ENCODE data around the gene SLC2A1. TPM values are rescaled to one million over a fixed set of nuclear protein-coding genes. Genes with fewer than 3 reads are reported as not detected.
"Not testable (repeated sequence)": the region's sequence is repeated elsewhere in the genome, so short reads cannot be mapped to it uniquely, and the experiment has no call there.

Gene SLC2A1
- polyA plus RNA-seq, 4 donors = 36.1 to 55.3 (median 40.9) TPM

DNA sequence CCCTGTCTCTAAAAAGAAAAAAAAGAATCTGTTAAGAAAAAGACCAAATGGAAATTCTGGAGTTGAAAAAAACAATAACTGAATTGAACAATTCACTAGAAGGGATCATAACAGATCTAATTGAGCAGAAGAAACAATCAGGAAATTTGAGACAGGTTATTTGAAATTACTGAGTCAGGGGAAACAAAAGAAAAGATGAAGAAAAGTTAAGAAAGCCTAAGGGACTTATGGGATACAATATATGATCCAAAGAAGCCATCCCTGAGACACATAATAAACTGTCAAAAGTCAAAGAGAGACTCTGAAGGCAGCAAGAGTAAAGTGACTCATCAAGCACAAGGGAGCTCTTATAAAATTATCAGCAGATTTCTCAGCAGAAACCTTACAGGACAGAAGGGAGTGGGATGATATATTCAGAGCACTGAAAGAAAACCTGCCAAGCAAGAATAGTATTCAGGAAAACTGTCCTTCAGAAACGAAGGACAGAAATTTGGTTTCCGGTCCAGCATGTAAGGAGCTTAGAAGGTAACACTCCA lies 44.5 kb downstream of the SLC2A1 start:
- no peak for DNase-seq (ENCODE audit: low read depth in 4 of 4, low spot score in 3 of 4)

DNA sequence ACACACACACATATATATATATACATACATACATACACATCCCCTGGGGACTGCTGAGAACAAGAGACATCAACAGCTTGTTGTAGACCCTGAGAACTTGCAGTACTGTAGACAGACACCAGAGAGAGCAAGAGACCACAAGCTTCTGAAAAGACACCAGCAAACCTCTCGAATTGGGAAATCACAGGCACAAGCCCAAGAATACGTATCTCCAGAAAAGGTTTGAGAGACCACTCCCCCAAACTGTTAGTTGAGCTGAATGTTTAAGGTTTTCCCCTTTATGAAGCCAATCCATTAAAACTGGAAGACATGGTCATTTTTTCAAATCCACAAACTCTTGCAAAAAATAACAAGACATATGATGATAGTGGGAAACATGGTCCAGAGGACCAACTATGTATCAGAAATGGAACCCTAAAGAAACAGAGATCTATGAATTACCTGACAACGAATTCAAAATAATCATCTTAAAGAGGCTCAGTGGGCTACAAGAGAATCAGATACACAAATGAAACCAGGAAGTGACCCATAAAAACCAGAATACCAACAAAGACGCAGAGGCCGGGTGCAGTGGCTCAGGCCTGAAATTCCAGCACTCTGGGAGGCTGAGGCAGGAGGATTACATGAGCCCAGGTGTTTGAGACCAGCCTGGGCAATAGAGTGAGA lies 45.1 kb downstream of the SLC2A1 start:
- DNase-seq (ENCODE audit: low read depth in 4 of 4, low spot score in 3 of 4) = peak in 1 of 4 donors; percentile 56

DNA sequence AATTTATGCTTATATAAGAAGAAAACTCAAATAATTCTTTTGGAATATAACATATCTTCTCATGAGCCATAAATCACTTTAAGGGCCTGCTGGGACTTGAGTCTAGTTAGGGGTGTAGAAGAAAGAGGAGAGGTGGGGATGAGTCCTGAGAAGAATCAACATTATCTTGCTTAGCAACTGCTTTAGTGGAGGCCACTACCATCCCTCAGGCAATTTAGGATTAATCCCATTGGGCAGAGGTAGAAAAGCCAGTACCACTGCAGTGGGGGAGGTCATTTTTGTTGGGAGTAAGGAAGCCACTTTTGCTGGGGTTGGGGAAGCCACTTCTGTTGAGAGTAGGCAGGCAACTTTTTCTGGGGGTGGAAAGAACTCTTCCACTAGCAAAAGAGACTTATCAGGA lies 47.7 kb downstream of the SLC2A1 start:
- no peak for DNase-seq (ENCODE audit: low read depth in 4 of 4, low spot score in 3 of 4)

DNA sequence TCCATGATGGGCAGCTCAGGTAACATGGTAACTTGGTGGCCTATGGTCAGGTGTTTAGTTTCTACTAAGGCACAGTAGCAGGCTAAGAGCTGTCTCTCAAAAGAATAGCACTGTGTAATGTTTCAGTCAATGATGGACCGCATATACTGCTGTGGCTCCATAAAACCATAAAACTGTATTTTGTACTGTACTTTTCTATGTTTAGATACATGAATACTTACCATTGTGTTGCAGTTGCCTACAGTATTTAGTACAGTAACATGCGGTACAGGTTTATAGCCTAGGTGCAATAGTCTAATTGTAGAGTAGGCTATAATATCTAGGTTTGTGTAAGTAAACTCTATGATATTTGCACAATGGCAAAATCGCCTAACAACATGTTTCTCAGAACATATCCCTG lies 50.6 kb downstream of the SLC2A1 start:
- no peak for DNase-seq (ENCODE audit: low read depth in 4 of 4, low spot score in 3 of 4)

DNA sequence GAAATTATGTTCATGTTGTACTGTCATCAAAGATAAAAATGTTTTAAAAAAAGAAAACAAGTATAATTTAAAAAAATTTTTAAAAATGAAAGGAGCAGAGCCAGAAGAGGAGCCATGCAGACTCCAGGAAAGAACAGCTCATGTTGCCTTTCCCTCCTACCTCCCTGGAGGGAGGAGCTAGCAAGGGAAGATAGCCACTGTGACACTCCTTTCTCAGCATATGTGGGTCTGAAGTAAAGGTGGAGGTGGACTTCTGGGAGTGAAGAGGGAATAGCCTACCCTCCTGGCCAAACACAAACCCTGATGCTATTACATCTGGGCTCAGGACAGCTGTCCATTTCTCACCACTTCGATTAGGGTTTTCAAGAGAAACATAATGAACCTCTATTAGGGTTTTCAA lies 54.2 kb downstream of the SLC2A1 start:
- DNase-seq (ENCODE audit: low read depth in 4 of 4, low spot score in 3 of 4) = no peak

DNA sequence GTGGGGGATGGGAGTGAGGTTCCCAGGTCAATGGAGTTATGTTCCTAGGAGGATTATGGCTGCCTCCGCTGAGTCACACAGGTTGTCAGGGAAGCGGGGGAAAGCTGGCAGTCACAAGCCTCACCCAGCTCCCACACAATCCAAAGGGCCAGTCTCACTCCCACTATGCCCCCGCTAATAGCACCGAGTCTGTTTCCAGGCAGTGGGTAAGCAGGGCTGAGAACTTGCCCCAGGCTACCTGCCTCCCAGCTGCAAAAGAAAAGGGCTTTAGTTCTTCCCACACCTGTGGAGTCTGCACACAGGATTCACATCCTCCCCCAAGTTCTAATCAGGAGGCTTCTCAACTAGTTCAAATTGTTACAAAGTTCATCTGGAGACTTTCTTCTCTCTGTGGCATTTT lies 58.7 kb downstream of the SLC2A1 start:
- not testable (repeated sequence) for DNase-seq (ENCODE audit: low read depth in 4 of 4, low spot score in 3 of 4)

DNA sequence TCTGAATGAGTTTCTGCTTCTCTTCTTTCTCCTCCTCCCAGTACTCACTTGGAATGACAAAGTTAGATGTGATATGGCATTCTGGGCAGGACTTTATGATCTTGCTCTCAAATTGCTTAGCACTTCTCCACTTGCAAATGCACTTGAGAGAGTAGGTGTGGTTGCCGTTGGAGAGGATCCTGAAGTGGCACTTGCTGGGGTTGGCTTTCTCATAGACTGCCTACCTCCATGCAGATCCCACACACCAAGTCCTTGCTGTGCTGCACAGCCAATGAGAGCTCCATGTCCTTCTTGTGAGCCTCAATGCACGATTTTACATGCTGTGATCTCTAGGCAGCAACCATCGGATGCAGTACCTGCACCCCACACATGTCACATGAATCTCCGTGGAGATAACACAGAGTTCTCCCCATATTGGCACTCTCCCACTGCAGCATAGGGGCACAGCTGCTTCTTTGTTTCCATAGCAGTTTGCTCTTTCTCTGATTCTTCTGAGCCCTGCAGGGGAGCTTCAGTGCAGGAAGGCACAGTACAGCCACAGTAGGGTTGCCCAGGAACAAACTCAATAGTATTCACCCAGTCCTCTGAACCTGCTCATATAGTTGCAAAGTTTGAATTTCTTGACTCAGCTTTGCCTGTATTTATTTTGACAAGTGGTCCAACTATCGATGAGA lies 67.1 kb downstream of the SLC2A1 start:
- DNase-seq (ENCODE audit: low read depth in 4 of 4, low spot score in 3 of 4) = no peak

DNA sequence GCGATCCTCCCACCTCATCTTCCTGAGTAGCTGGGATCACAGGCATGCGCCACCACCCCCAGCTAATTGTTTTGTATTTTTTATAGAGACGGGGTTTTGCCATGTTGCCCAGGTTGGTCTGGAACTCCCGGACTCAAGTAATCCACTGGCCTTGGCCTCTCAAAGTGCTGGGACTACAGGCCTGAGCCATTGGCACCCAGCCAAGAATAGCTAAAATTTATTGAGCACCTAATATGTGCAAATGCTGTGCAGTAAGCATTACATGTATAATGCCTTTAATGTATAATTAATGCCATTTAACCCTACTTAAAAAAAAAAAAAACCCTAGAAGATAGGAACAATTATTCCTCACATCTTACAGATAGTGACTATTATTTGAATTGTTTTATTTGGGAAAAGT lies 69.4 kb downstream of the SLC2A1 start:
- DNase-seq (ENCODE audit: low read depth in 4 of 4, low spot score in 3 of 4) = no peak

DNA sequence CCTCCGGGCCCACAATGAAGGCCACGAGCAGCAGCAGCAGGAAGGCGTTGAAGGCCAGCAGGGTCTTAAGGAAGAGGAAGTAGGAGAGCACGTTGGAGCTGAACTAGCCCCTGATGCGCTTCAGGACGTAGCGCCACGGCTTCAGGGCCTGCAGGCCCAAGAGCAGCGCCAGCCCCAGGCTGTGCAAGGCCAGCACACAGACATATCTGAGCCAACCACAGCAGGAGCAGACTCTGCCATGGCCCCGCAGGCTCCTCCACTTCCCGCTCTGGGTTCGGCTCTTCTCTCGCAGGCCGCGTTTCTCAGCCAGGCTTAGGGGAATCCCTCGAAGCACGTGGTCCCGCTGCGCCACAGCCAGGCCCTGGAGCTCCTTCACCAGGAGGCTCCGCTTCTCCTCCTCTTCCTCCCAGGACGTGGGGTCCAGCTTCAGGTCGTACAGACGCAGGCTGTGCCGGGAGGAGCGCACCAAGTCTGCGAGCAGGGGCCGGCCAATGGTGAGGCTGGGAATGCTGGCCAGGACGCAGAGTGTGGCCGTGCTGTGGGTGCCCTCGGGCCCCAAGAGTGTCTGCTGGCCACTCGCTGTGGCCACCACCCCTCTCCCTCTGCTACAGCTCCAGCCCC lies 70.5 kb downstream of the SLC2A1 start:
- no peak for DNase-seq (ENCODE audit: low read depth in 4 of 4, low spot score in 3 of 4)

DNA sequence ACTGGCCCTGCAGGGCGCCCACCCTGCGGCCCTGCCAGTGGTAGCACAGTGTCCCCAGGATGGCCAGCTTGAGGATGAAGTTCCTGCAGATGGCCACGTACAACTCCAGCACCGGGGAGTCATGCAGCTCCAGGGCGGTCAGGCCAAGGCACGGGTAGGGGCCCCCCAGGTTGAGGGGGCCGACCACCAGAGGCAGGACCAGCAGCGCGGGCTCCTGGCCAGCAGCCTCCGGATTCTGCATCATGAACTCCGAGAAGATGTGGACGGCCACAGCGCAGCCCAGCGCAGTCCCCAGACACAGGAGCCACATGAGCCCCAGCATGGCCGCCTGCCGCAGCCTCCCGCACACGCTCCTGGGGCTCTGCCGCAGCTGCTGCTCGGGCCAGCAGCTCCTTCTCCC lies 71.3 kb downstream of the SLC2A1 start:
- no peak for DNase-seq (ENCODE audit: low read depth in 4 of 4, low spot score in 3 of 4)

DNA sequence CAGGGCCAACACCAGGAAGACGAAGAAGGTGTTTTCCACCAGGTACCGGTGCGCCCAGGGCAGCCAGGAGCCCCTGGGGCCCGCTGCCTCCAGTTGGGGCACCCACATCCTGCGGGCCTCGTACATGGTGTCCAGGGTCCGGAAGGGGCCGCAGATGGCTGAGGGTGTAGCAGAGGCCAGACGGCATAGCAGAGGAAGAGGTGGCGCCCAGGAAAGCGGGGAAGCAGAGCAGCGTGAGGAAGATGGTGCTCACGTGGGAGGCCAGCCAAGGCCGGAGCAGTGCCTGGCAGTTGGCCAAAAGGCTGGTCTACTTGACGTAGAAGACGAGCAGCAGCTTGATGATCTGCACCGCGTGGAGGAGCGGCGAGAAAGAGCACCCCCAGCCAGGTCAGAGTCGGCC lies 71.9 kb downstream of the SLC2A1 start:
- no peak for DNase-seq (ENCODE audit: low read depth in 4 of 4, low spot score in 3 of 4)

DNA sequence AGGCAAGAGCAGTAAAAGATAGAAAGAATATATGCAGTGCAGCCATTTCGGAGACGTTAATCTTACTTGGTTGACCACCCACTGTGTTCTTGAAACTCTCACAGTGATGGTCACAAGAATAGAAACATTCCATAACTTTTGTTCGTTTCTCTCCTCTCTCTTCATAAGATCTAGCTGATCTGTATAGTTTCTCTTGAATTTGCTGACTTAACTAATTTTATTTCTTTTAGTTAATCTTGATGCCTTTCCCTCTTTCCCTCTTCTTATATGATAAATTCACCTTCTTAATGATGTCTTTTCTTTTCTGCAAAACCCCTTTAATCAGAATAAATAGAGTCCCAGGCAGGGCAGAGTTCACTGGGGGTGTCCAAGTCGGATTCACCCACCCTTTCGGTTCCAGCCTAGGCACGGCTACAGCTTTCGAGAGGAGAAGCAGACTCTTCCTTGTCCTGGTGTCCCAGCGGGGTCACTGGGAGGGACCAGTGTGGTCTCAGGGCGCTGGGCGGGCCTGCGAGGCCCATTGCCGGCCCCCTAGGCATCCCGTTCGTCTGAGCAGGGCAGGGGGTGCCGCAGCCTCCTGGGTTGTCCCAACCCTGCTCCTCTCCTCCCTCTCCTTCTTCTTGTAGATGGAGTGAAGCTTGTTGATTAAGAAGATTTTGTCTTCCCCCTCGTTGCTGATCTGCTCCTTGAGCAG lies 72.5 kb downstream of the SLC2A1 start:
- no peak for DNase-seq (ENCODE audit: low read depth in 4 of 4, low spot score in 3 of 4)

DNA sequence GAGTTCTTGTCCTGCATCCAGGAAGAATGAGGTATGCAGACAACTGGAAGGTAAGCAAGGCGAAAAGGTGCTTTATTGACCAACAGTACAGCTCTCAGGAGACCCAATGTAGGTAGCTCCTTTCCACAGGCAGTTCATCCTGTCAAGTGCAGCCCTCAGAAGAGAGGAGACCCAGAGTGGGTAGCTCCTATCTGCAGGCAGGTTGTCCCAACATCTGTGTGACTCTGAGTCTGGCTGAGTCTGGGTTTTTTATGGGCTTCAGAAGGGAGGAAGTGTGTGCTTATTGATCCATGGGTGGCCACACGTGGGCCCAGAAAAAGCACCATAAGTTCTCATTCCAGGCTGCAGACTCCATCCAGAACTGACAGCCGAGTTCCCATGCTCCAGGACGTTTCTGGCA lies 78.3 kb downstream of the SLC2A1 start:
- no peak for DNase-seq (ENCODE audit: low read depth in 4 of 4, low spot score in 3 of 4)

DNA sequence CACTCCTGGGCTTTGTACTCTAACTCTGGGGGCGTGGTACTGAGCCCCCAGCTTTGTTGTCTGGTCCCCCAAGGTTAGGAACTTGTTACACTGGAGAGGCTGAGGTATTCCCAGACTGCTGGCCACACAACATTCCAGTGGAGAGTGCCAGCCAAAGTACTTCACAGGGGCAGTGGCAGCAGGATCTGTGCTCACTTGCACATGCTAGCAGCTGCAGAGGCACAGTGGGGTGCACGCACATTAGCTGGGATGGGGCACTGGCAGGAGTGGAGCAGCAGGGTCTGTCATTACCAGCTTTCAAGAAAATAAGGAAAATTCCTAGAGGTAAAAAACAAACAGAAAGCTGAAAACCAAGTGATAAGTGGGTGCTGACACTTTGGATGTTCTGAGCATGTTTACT lies 81.3 kb downstream of the SLC2A1 start:
- DNase-seq (ENCODE audit: low read depth in 4 of 4, low spot score in 3 of 4) = no peak

DNA sequence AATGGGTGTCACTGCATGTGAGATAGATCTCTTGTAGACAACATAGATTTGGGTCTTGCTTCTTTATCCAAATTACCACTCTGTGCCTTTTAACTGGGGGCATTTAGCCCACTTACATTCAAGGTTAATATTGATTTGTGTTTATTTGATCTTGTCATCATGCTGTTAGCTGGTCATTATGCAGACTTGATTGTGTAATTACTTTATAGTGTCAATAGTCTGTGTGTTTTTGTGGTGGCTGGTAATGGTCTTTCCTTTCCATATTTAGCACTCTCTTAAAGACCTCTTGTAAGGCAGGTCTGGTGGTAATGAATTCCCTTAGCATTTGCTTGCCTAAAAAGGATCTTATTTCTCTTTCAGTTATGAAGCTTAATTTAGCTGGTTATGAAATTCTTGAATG lies 82.7 kb downstream of the SLC2A1 start:
- no peak for DNase-seq (ENCODE audit: low read depth in 4 of 4, low spot score in 3 of 4)

Other genes with a start within 250 kb of the SLC2A1 start
- 100 to 1,000 TPM in 2 of 4 donors, 10 to 100 TPM in 2; 88.5 to 111 (median 102) TPM for gene CLDN19, start 218.6 kb downstream of the SLC2A1 start, polyA plus RNA-seq (ENCODE audit: insufficient read length in 4 of 4)
- gene P3H1, start 191.8 kb downstream of the SLC2A1 start, polyA plus RNA-seq (ENCODE audit: insufficient read length in 4 of 4) = 10 to 100 TPM; 68.2 to 74.0 (median 71.7) TPM
- 10 to 100 TPM in 3 of 4 donors, 1 to 10 TPM in 1; 8.4 to 12.2 (median 11.3) TPM for gene C1orf50, start 191.6 kb downstream of the SLC2A1 start, polyA plus RNA-seq (ENCODE audit: insufficient read length in 4 of 4)
- gene TMEM269, start 173.9 kb downstream of the SLC2A1 start, polyA plus RNA-seq (ENCODE audit: insufficient read length in 4 of 4) = under 1 TPM; 0.65 to 1.00 (median 0.84) TPM
- gene ERMAP, start 141.7 kb downstream of the SLC2A1 start, polyA plus RNA-seq (ENCODE audit: insufficient read length in 4 of 4) = 10 to 100 TPM; 19.9 to 24.1 (median 21.6) TPM
- 10 to 100 TPM; 64.8 to 77.6 (median 69.3) TPM for gene SVBP, start 141.5 kb downstream of the SLC2A1 start, polyA plus RNA-seq (ENCODE audit: insufficient read length in 4 of 4)
- gene ZNF691, start 112.3 kb downstream of the SLC2A1 start, polyA plus RNA-seq (ENCODE audit: insufficient read length in 4 of 4) = 10 to 100 TPM; 19.5 to 21.4 (median 20.9) TPM
- 10 to 100 TPM; 72.7 to 79.2 (median 74.3) TPM for gene EBNA1BP2, start 213.4 kb upstream of the SLC2A1 start, polyA plus RNA-seq (ENCODE audit: insufficient read length in 4 of 4)
- gene CFAP57, start 213.5 kb upstream of the SLC2A1 start, polyA plus RNA-seq (ENCODE audit: insufficient read length in 4 of 4) = 1 to 10 TPM; 2.9 to 4.1 (median 3.6) TPM

All from right renal pelvis (tissue), 4 donors.